H9 (cell line): Measurements from ENCODE around the gene ADAM29. TPM values are rescaled to one million over a fixed set of nuclear protein-coding genes. Genes with fewer than 3 reads are reported as not detected.
A peak's percentile ranks its signal among the peaks of the same experiment; 100 is the strongest.

Experiments
- DNase-seq: peaks from one replicate; pipeline ENCODE4 v3.0.0-alpha.2; 2017
- H2AFZ ChIP-seq: one replicate; pipeline ENCODE4 v1.6.1; 2013; ENCODE audit warnings: mild to moderate bottlenecking, low read length, control low read depth, moderate library complexity
- H2AK5ac ChIP-seq: 2 replicates; pipeline ENCODE4 v1.6.1; 2013; ENCODE audit warnings: low read length, control low read depth, mixed read lengths; ENCODE audit not compliant: insufficient read length
- H2BK120ac ChIP-seq: one replicate; pipeline ENCODE4 v1.6.1; 2013; ENCODE audit warnings: low read depth, mild to moderate bottlenecking, low read length, control low read depth, inconsistent platforms; ENCODE audit not compliant: poor library complexity, severe bottlenecking
- H2BK12ac ChIP-seq: 2 replicates; pipeline ENCODE4 v1.6.1; 2013; ENCODE audit warnings: low read length, control low read depth, mixed read lengths, low read depth; ENCODE audit not compliant: insufficient read length
- H2BK15ac ChIP-seq: 2 replicates; pipeline ENCODE4 v1.6.1; 2013; ENCODE audit warnings: low read depth, low read length, control low read depth
- H2BK20ac ChIP-seq: one replicate; pipeline ENCODE4 v1.6.1; 2013; ENCODE audit warnings: low read depth, mild to moderate bottlenecking, low read length, control low read depth, inconsistent platforms; ENCODE audit not compliant: poor library complexity, severe bottlenecking
- H2BK5ac ChIP-seq: 2 replicates; pipeline ENCODE4 v1.6.1; 2013; ENCODE audit warnings: low read length, control low read depth, mixed read lengths; ENCODE audit not compliant: insufficient read length
- H3K14ac ChIP-seq: 2 replicates; pipeline ENCODE4 v1.6.1; 2013; ENCODE audit warnings: low read length, control low read depth; ENCODE audit not compliant: insufficient read depth
- H3K18ac ChIP-seq: 2 replicates; pipeline ENCODE4 v1.6.1; 2013; ENCODE audit warnings: low read depth, mild to moderate bottlenecking, mixed read lengths, low read length, control low read depth; ENCODE audit not compliant: insufficient read length
- H3K23ac ChIP-seq: 2 replicates; pipeline ENCODE4 v1.6.1; 2013; ENCODE audit warnings: low read length, control low read depth, mixed read lengths, low read depth; ENCODE audit not compliant: insufficient read length
- H3K23me2 ChIP-seq: 2 replicates; pipeline ENCODE4 v1.6.1; 2013; ENCODE audit warnings: low read depth, mild to moderate bottlenecking, mixed read lengths, low read length, control low read depth; ENCODE audit not compliant: insufficient read length, poor library complexity, severe bottlenecking
- H3K27ac ChIP-seq: 2 replicates; pipeline ENCODE4 v1.5.1; 2013; ENCODE audit warnings: low read length, control low read depth, mixed read lengths, low read depth; ENCODE audit not compliant: insufficient read length
- H3K27me3 ChIP-seq: 2 replicates; pipeline ENCODE4 v1.6.1; 2013; ENCODE audit warnings: low read length, control low read depth, inconsistent platforms; ENCODE audit not compliant: insufficient read depth
- H3K4ac ChIP-seq: 2 replicates; pipeline ENCODE4 v1.6.1; 2013; ENCODE audit warnings: low read depth, mild to moderate bottlenecking, control low read depth, inconsistent platforms, low read length, moderate library complexity
- H3K4me1 ChIP-seq: 2 replicates; pipeline ENCODE4 v1.6.1; 2013; ENCODE audit warnings: low read length, control low read depth, inconsistent platforms; ENCODE audit not compliant: insufficient read depth
- H3K4me2 ChIP-seq: 2 replicates; pipeline ENCODE4 v1.6.1; 2013; ENCODE audit warnings: low read length, control low read depth, mixed read lengths; ENCODE audit not compliant: insufficient read length, insufficient read depth
- H3K56ac ChIP-seq: 2 replicates; pipeline ENCODE4 v1.6.1; 2013; ENCODE audit warnings: low read depth, mild to moderate bottlenecking, mixed read lengths, low read length, control low read depth; ENCODE audit not compliant: insufficient read length
- H3K79me1 ChIP-seq: 2 replicates; pipeline ENCODE4 v1.6.1; 2013; ENCODE audit warnings: low read depth, mild to moderate bottlenecking, moderate library complexity, low read length, control low read depth, inconsistent platforms; ENCODE audit not compliant: insufficient read depth, poor library complexity, severe bottlenecking
- H3K79me2 ChIP-seq: 2 replicates; pipeline ENCODE4 v1.6.1; 2013; ENCODE audit warnings: low read length, control low read depth, inconsistent platforms; ENCODE audit not compliant: insufficient read depth
- H3K9ac ChIP-seq: 2 replicates; pipeline ENCODE4 v1.6.1; 2013; ENCODE audit warnings: low read length, control low read depth, mixed read lengths; ENCODE audit not compliant: insufficient read length; ENCODE audit errors: extremely low read depth
- H3K9me3 ChIP-seq: one replicate; pipeline ENCODE4 v1.6.1; 2013; ENCODE audit warnings: low read depth, low read length, inconsistent platforms; ENCODE audit not compliant: control insufficient read depth
- H3T11ph ChIP-seq: one replicate; pipeline ENCODE4 v1.6.1; 2013; ENCODE audit warnings: mild to moderate bottlenecking, low read length, control low read depth, inconsistent platforms
- H4K20me1 ChIP-seq: one replicate; pipeline ENCODE4 v1.6.1; 2013; ENCODE audit not compliant: control insufficient read depth, insufficient read length, insufficient read depth
- H4K5ac ChIP-seq: 2 replicates; pipeline ENCODE4 v1.6.1; 2013; ENCODE audit warnings: low read depth, mild to moderate bottlenecking, mixed read lengths, low read length, control low read depth; ENCODE audit not compliant: insufficient read length
- H4K8ac ChIP-seq: replicated peaks from 2 replicates; pipeline ENCODE4 v1.6.1; 2013; ENCODE audit warnings: low read length, control low read depth, mixed read lengths, low read depth; ENCODE audit not compliant: insufficient read length
- H4K91ac ChIP-seq: 2 replicates; pipeline ENCODE4 v1.6.1; 2013; ENCODE audit warnings: low read depth, mild to moderate bottlenecking, moderate library complexity, mixed read lengths, low read length, control low read depth; ENCODE audit not compliant: insufficient read length
- H3K27ac Mint-ChIP-seq, 3 experiments: 2 replicates in 2 of 3; 3 replicates in 1 of 3; pipeline ENCODE4 v1.8.0; 2020 to 2021; ENCODE audit warnings: mixed read lengths in 3 of 3, mild to moderate bottlenecking in 1 of 3, moderate library complexity in 1 of 3
- H3K27me3 Mint-ChIP-seq: 2 replicates; pipeline ENCODE4 v1.8.0; 2021; ENCODE audit warnings: low read depth, mild to moderate bottlenecking, moderate library complexity, mixed read lengths
- H3K36me3 Mint-ChIP-seq, 3 experiments: 2 replicates in 2 of 3; 3 replicates in 1 of 3; pipeline ENCODE4 v1.8.0; 2020 to 2021; ENCODE audit warnings: low read depth in 3 of 3, mixed read lengths in 3 of 3; ENCODE audit not compliant: insufficient read depth in 1 of 3
- H3K4me1 Mint-ChIP-seq, 2 experiments: 2 replicates each; pipeline ENCODE4 v1.8.0; 2020; ENCODE audit warnings: mixed read lengths in 2 of 2
- H3K4me3 Mint-ChIP-seq, 2 experiments: 2 replicates in 1 of 2; 3 replicates in 1 of 2; pipeline ENCODE4 v1.8.0; 2020 to 2021; ENCODE audit warnings: mild to moderate bottlenecking in 2 of 2, mixed read lengths in 2 of 2, moderate library complexity in 1 of 2
- H3K9me3 Mint-ChIP-seq, 2 experiments: 2 replicates in 1 of 2; 3 replicates in 1 of 2; pipeline ENCODE4 v1.8.0; 2020; ENCODE audit warnings: mild to moderate bottlenecking in 2 of 2, mixed read lengths in 2 of 2, moderate library complexity in 1 of 2
- WGBS: extraction: QIAGEN DNeasy Blood & Tissue Kit; methylation state at CpG from one replicate; pipeline ENCODE4 v1.1.7; 2013; ENCODE audit warnings: missing lambda C conversion rate, low lambda C conversion rate, mixed read lengths; ENCODE audit not compliant: insufficient read length; ENCODE audit errors: extremely low coverage; 5-methylcytosine and 5-hydroxymethylcytosine counted together
- total RNA-seq: library from RNA; stranded (reverse); gene quantifications from 2 replicates; pipeline ENCODE4 v1.2.1, GENCODE V29; 2021
- TF ChIP-seq, protein P1 (sequence below): fragments of 200-600 bp; sonication (generic); conservative IDR thresholded peaks from 3 replicates; pipeline ENCODE4 v1.8.0; 2021; ENCODE audit warnings: antibody characterized with exemption, mild to moderate bottlenecking

The ADAM29 gene
- total RNA-seq, 1 experiment from 2014 or later = not detected

DNA sequence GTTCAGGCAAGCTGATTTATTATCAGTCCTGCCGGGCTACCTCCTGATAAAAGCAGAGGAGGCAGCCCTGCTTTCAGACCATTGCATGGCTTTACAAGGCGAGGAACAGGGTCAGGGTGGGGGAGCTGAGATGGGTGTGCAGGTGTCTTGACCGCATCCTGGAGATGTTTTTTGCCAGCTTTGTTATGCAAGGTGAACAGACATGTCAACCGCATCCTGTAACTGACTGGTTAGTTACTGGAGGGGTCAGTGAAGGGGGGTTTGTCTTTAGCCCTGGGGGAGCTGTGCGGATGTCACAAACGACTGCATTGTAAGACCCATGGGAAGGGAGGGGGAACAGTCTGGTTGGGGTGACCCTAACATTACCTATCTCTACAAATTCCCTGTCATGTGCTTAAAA lies 10.0 kb downstream of the ADAM29 start:
- H3K23me2 ChIP-seq = no peaks in the 10 kb centered on the region
- Mint-ChIP-seq H3K4me3 (no peak overlapping the region), H3K9me3 (peaks cover 3% of the 10 kb centered on the region in 2 experiments; a peak in 2 of 5 replicates), H3K36me3 (peaks cover 0 to 4% (median 1%) of the 10 kb centered on the region in 3 experiments; a peak in 1 of 7 replicates), H3K27me3 (no peaks in the 10 kb centered on the region), H3K27ac (peak overlapping the region in 2 of 3 experiments; percentile 67 to 73; a peak in 1 of 7 replicates), H3K4me1 (peaks cover 13 to 15% of the 10 kb centered on the region in 2 experiments)
- no peak overlapping the region for H2BK12ac ChIP-seq
- WGBS = no CpG with 5 or more reads among the region's 6 CpGs
- no peak overlapping the region for H4K91ac ChIP-seq
- H3K4ac ChIP-seq = no peak overlapping the region
- no peak overlapping the region for H3K4me2 ChIP-seq
- no peaks in the 10 kb centered on the region for H3K79me2 ChIP-seq
- H2BK15ac ChIP-seq = no peak overlapping the region
- H3K27me3 ChIP-seq = no peaks in the 10 kb centered on the region
- no peak overlapping the region for H2BK20ac ChIP-seq
- H2BK120ac ChIP-seq = no peak overlapping the region
- no peaks in the 10 kb centered on the region for H3K79me1 ChIP-seq
- H3K27ac ChIP-seq = no peak overlapping the region
- H4K20me1 ChIP-seq = no peaks in the 10 kb centered on the region
- H3T11ph ChIP-seq = no peak overlapping the region
- no peak overlapping the region for H4K5ac ChIP-seq
- H2AK5ac ChIP-seq = no peak overlapping the region
- no peak overlapping the region for H3K56ac ChIP-seq
- TF ChIP-seq, protein P1, sequence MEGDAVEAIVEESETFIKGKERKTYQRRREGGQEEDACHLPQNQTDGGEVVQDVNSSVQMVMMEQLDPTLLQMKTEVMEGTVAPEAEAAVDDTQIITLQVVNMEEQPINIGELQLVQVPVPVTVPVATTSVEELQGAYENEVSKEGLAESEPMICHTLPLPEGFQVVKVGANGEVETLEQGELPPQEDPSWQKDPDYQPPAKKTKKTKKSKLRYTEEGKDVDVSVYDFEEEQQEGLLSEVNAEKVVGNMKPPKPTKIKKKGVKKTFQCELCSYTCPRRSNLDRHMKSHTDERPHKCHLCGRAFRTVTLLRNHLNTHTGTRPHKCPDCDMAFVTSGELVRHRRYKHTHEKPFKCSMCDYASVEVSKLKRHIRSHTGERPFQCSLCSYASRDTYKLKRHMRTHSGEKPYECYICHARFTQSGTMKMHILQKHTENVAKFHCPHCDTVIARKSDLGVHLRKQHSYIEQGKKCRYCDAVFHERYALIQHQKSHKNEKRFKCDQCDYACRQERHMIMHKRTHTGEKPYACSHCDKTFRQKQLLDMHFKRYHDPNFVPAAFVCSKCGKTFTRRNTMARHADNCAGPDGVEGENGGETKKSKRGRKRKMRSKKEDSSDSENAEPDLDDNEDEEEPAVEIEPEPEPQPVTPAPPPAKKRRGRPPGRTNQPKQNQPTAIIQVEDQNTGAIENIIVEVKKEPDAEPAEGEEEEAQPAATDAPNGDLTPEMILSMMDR = no peak
- no peak overlapping the region for H3K9ac ChIP-seq
- H2AFZ ChIP-seq = no peak overlapping the region
- no peak overlapping the region for H2BK5ac ChIP-seq
- no peak for DNase-seq
- no peak overlapping the region for H4K8ac ChIP-seq
- H3K23ac ChIP-seq = no peak overlapping the region
- no peak overlapping the region for H3K14ac ChIP-seq
- no peak overlapping the region for H3K18ac ChIP-seq
- H3K9me3 ChIP-seq = no peaks in the 10 kb centered on the region
- no peaks in the 10 kb centered on the region for H3K4me1 ChIP-seq
